Suprapubic skin (tissue), 4 donors: Measurements from ENCODE around the gene C16orf95.

ENCODE experiments used
- EP300 ChIP-seq: sonication (generic); formaldehyde crosslinking; IDR thresholded peaks from one replicate; pipeline ENCODE4 v1.6.1; 2017; ENCODE audit warnings: antibody characterized with exemption
- POLR2A ChIP-seq, 2 donors: fragments of 450-650 bp; IDR thresholded peaks; one replicate each; pipeline ENCODE4 v1.6.1; 2017; ENCODE audit warnings: antibody characterized with exemption in 2 of 2, mild to moderate bottlenecking in 2 of 2, moderate library complexity in 2 of 2
- POLR2AphosphoS5 ChIP-seq, 3 donors: sonication (generic); formaldehyde crosslinking; IDR thresholded peaks; one replicate each; pipeline ENCODE4 v1.6.1; 2017; ENCODE audit warnings: antibody characterized with exemption in 3 of 3
- TF ChIP-seq, protein P1 (sequence below), 2 donors: fragments of 200-600 bp in 1 of 2; fragments of 450-650 bp in 1 of 2; sonication (generic) in 1 of 2; IDR thresholded peaks; one replicate each; pipeline ENCODE4 v1.5.1; 2016 to 2019; ENCODE audit warnings: antibody characterized with exemption in 2 of 2, mild to moderate bottlenecking in 1 of 2, moderate library complexity in 1 of 2

DNA sequence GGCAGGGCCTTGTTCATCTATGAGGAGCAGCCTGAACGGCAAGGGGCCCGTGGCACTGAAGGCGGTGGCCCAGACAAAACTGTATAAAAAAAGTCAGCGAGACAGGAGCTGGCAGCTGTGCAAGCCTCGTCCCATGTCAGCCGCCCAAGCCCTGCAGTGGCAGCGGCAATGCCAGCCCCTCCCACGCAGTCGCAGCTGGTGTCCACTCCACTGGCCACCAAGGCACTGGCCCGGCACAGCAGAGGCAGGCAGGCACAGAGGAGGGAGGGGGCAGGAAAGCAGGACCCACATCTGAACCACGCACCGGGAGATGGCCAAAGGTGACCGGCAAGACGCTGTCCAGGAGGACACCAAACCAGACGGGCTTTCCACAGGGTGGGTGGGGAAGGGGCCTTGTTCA lies 15.9 kb upstream of the C16orf95 start:
- TF ChIP-seq, protein P1, sequence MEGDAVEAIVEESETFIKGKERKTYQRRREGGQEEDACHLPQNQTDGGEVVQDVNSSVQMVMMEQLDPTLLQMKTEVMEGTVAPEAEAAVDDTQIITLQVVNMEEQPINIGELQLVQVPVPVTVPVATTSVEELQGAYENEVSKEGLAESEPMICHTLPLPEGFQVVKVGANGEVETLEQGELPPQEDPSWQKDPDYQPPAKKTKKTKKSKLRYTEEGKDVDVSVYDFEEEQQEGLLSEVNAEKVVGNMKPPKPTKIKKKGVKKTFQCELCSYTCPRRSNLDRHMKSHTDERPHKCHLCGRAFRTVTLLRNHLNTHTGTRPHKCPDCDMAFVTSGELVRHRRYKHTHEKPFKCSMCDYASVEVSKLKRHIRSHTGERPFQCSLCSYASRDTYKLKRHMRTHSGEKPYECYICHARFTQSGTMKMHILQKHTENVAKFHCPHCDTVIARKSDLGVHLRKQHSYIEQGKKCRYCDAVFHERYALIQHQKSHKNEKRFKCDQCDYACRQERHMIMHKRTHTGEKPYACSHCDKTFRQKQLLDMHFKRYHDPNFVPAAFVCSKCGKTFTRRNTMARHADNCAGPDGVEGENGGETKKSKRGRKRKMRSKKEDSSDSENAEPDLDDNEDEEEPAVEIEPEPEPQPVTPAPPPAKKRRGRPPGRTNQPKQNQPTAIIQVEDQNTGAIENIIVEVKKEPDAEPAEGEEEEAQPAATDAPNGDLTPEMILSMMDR (IDR thresholded peaks at IDR 0.05), result no peak
- no peak for TF ChIP-seq EP300
- TF ChIP-seq POLR2A (IDR thresholded peaks at IDR 0.05), result no peak
- no peak for TF ChIP-seq POLR2AphosphoS5 (IDR thresholded peaks at IDR 0.05)
